ENCODE results near the gene SPART.
"Not testable (repeated sequence)": the region's sequence is repeated elsewhere in the genome, so short reads cannot be mapped to it uniquely, and the experiment has no call there.

Gene SPART

GRCh38 chr13:36352350-36352749 is 6.2 kb upstream of the SPART start:
- no peak for DNase-seq

DNA sequence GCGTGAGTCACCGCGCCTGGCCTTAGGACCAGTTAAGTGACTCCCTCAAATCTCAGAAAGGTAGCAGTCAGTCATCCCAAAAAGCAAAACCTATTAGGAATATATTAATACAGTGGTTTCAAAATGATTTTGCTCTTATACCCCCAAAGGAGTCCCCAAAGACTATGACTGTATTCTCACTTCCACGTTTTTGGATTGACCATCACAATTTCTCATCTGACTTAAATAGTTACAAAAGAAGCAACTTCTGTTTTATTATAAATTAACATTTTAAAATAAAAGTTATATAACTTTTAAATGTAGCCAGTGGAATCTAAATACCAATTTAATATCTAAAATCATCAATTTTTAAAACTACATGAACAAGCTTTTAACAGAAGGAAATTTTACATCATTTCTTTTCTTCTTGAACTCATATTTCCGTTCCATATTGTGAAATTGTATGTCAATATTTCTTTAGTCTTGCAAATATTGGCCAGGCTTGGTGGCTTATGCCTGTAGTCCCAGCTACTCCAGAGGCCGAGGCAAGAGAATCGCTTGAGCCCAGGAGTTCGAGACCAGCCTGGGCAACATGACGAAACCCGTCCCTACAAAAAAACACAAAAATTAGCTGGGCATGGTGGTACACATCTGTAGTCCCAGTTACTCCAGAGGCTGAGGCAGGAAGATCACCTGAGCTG is 1.5 kb upstream of the SPART start:
- DNase-seq, result no peak

- peak; percentile 47 for DNase-seq
These were observed 564 bp downstream of the SPART start for GRCh38 chr13:36345438-36346221.

DNA sequence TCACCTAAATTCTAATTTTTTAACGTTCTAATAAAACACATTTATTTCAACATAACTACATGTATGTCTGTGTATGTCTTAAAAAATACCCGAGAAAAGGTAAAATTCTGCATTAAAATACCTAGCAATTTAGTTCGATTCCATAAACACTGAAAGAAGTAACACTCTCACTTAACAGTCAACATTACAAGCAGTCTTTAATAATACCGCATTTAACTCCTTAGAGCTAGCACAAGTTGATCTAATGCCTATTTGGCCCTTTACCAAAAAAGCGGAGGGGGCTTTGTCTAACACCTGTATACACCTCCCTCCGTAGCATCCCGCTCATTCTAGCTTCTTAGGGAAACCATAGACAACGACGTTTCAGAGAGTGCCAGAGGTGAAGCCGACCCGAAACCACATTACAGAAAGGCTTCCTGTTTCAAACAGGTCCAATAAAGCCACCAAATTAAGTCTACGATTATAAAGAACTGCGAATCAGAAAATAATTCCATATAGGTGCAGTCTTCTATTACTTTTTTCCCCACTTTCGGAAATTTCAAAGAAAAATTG is 1.2 kb downstream of the SPART start:
- peak; percentile 42 for DNase-seq

- DNase-seq, result no peak
These were observed 2.0 kb downstream of the SPART start for GRCh38 chr13:36344173-36344572.

DNA sequence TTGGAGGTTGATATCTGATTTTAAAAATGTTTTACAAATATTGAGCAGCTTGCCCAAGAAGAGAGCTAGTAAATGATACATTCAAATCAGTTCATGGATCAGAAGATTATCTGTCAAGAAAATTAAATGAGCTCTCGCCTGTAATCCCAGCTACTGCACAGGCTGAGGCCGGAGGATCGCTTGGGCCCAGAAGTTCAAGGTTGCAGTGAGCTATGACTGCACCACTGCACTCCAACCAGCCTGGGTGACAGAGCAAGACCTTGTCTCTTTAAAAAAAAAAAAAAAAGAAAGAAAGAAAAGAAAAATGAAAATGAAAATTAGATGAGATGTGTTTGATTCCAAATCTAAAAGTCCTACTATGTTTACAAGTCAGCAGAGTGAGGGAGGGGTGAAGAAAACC is 2.4 kb downstream of the SPART start:
- no peak for DNase-seq

- DNase-seq, result no peak
These were observed 3.5 kb downstream of the SPART start for GRCh38 chr13:36342715-36343114.

DNA sequence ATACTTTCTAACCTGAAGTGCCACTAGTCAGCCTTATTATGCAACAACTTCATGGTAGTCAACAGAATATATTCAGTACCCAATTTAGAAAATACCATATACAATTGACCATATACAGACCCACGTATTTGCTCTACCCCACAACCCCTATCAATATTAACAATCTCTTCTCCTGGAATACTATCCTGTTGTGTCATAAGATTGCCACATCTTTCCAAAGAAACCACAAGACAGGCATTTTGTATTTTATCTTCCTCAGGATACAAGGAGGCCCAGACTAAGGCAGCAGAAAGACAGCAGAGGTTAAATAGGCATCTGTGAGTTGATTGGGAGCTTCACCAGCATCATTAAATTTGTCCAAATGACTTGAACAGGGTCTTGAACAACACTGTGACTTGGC is 4.5 kb downstream of the SPART start:
- DNase-seq, result no peak

- DNase-seq, result no peak
These were observed 6.5 kb downstream of the SPART start for GRCh38 chr13:36339600-36340155.

- DNase-seq, result no peak
These were observed 8.1 kb downstream of the SPART start for GRCh38 chr13:36337938-36338641.

DNA sequence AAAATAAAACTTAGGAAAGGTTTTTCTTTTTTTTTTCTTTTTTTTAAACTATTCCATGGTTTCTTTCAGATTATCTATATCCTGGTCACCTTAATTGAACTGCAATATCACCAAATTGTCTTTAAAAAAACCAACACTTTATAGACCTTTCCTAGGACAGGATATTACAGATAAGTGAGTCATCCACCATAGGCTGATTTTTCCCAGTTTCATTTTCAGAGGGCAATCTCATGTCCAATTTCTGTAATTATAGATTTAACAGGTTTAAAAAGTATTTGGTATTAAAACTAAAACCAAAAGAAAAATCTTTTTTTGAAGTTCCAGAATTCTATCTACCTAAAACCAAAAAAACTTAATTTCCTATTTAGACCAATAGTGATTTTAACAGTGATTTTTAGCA is 13.2 kb downstream of the SPART start:
- no peak for DNase-seq

DNA sequence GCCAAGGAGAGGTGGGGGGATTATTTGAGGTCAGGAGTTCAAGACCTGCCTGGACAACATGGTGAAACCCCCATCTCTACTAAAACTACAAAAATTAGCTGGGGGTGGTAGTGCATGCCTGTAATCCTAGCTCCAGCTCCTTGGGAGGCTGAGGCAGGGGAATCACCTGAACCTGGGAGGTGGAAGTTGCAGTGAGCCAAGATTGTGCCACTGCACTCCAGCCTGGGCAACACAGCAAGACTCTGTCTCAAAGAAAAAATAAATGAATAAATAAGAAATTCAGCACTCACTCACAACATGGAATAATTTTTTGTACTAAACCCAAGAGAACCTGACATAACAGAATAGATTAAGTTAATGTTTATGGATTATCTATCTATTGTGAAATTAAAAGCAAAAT is 13.9 kb downstream of the SPART start:
- not testable (repeated sequence) for DNase-seq

DNA sequence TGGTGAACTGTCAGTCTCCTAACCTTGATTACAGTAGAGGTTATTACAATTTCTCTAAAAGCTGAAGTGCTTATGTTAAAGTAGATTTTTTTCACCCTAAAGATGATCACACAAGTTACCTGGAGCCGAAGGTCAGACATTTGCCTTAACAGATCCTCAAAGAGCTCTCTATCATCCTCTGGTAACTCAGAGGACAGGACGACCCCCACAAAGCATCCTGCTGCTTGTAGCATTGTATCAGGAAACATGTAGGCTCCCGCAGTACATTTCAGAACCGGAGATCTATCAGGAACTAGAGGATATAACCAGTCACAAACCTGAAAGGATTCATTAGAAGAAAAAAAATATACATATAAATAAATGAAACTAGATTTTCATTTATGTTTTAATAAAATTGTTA is 14.9 kb downstream of the SPART start:
- no peak for DNase-seq

- DNase-seq, result no peak
These were observed 16.8 kb downstream of the SPART start for GRCh38 chr13:36329361-36329760.

GRCh38 chr13:36328821-36329220 is 17.4 kb downstream of the SPART start:
- DNase-seq, result no peak

DNA sequence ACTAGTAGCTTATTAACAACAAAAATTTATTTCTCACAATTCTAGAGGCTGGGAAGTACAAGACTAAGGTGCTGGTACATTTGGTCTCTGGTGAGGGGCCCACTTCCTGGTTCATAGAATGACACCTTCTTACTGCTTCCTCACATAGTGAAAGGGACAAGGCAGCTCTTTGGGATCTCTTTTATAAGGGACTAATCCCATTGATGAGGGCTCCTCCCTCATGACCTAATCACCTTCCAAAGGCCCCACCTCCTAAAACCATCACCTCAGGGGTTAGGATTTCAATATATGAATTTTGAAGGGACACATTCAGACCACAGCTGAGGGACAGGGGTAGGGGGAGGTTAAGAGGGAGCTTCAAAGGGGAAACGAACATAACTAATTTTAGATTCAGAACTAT is 20.3 kb downstream of the SPART start:
- no peak for DNase-seq

DNA sequence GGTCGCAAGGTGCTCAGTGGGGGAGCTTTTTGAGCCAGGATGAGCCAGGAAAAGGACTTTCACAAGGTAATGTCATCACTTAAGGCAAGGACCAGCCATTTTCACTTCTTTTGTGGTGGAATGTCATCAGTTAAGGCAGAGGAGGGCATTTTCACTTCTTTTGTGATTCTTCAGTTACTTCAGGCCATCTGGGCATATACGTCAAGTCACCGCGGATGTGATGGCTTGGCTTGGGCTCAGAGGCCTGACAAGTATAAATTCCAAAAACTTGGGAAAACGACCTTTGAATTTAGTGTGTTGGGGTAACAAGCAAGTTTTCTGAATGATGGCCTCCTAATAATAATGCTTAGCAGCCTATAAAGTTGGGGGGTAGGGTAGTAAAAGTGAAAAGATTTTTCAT is 21.3 kb downstream of the SPART start:
- DNase-seq, result not testable (repeated sequence)

- no peak for DNase-seq
These were observed 22.1 kb downstream of the SPART start for GRCh38 chr13:36323951-36324566.

GRCh38 chr13:36323408-36323807 is 22.8 kb downstream of the SPART start:
- no peak for DNase-seq

DNA sequence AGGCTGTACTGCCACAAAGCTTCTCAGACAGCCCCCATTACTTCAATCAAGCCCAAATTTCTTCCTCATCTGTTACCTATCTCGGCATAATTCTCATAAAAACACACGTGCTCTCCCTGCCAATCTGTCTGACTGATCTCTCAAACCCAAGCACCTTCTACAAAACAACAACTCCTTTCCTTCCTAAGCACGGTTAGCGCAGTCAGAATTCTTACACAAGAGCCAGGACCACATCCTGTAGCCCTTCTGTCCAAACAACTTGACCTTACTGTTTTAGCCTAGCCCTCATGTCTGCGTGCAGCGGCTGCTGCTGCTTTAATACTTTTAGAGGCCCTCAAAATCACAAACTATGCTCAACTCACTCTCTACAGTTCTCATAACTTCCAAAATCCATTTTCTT is 26.4 kb downstream of the SPART start:
- not testable (repeated sequence) for DNase-seq

DNA sequence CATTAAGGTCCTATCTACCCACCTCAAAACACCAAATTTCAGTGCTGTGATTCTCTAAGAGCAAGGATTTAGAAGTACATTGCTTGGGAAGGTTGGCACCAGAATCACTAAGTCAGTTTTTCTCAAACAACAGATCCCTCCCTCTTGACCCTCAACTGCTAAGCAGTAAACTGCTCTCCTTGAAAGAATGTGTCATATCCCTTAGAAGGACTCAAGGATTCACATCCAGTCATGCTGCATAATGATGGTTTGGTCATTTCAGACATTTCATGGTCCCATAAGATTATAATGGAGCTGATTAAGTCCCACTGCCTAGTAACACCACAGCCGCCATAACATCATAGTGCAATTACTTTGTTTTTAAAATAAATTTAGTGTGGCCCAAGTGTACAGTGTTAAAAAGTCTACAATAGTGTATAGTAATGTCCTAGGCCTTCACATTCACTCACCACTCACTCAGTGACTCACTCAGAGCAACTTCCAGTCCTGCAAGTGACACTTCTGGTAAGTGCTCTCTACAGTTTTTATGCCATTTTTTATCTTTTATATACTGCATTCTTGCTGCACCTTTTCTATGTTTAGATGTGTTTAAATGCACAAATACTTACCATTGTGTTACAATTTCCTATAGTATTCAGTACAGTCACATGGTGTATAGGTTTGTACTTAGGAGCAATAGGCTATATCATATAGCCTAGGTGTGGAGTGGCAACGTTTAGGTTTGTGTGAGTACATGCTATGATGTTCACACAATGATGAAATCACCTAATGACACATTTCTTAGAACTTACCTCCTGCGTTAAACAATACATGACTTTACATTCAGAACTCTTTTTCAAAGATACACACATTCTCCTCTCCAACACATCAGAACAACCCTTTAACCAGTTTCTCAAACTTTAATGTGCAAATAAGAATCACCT is 32.9 kb downstream of the SPART start:
- DNase-seq, result no peak

All from NCI-H526 treated with DMSO at 0.1 percent for 48 hours (cell line).